Muscle layer of duodenum (tissue), 2 donors: ENCODE results near the gene QRSL1.
"Not testable (repeated sequence)": the region's sequence is repeated elsewhere in the genome, so short reads cannot be mapped to it uniquely, and the experiment has no call there.

Experiments used
- H3K27ac ChIP-seq: one replicate; pipeline ENCODE4 v1.7.0; 2013; ENCODE audit warnings: mild to moderate bottlenecking, low read length
- H3K27me3 ChIP-seq: one replicate; pipeline ENCODE4 v1.7.0; 2013; ENCODE audit warnings: low read depth, mild to moderate bottlenecking, control low read depth, low read length
- H3K36me3 ChIP-seq, 2 donors: one replicate each; pipeline ENCODE4 v1.7.0; 2013; ENCODE audit warnings: low read length in 2 of 2, control low read depth in 1 of 2, mild to moderate bottlenecking in 1 of 2; ENCODE audit not compliant: insufficient read depth in 2 of 2, control insufficient read depth in 1 of 2
- H3K4me1 ChIP-seq, 2 donors: one replicate each; pipeline ENCODE4 v1.7.0; 2013; ENCODE audit warnings: low read length in 2 of 2, mild to moderate bottlenecking in 2 of 2, control low read depth in 1 of 2, moderate library complexity in 1 of 2; ENCODE audit not compliant: insufficient read depth in 2 of 2, control insufficient read depth in 1 of 2
- H3K4me3 ChIP-seq, 2 donors: one replicate each; pipeline ENCODE4 v1.7.0; 2013; ENCODE audit warnings: low read length in 2 of 2, low read depth in 1 of 2, mild to moderate bottlenecking in 1 of 2
- H3K9me3 ChIP-seq, 2 donors: one replicate each; pipeline ENCODE4 v1.7.0; 2013; ENCODE audit warnings: low read length in 2 of 2, control low read depth in 1 of 2, mild to moderate bottlenecking in 1 of 2; ENCODE audit not compliant: control insufficient read depth in 1 of 2
- donor health status: healthy.

Gene QRSL1

GRCh38 chr6:106626485-106626884, 2.9 kb upstream of the QRSL1 start:
- no peaks in the 10 kb centered on the region for H3K27me3 ChIP-seq
- H3K36me3 ChIP-seq = peaks cover 0 to 8% of the 10 kb centered on the region in 2 donors
- H3K9me3 ChIP-seq = no peaks in the 10 kb centered on the region
- no peak overlapping the region for H3K27ac ChIP-seq
- peaks cover 12 to 19% of the 10 kb centered on the region in 2 donors for H3K4me1 ChIP-seq
- H3K4me3 ChIP-seq = no peak overlapping the region

- peaks cover 12 to 19% of the 10 kb centered on the region in 2 donors for H3K4me1 ChIP-seq
- not testable (repeated sequence) for H3K27ac ChIP-seq, H3K4me3 ChIP-seq, H3K27me3 ChIP-seq, H3K9me3 ChIP-seq, H3K36me3 ChIP-seq
These were observed 1.6 kb upstream of the QRSL1 start for GRCh38 chr6:106627760-106628159.

GRCh38 chr6:106628658-106629102, 698 bp upstream of the QRSL1 start:
- Histone ChIP-seq H3K4me1 (peaks cover 12 to 19% of the 10 kb centered on the region in 2 donors), H3K4me3 (peak overlapping the region; percentile 98 to 99), H3K27ac (peak overlapping the region; percentile 92), H3K9me3 (no peaks in the 10 kb centered on the region), H3K36me3 (no peaks in the 10 kb centered on the region), H3K27me3 (no peaks in the 10 kb centered on the region)

GRCh38 chr6:106629859-106630163, 433 bp downstream of the QRSL1 start:
- no peaks in the 10 kb centered on the region for H3K9me3 ChIP-seq

GRCh38 chr6:106630366-106630765, 988 bp downstream of the QRSL1 start:
- Histone ChIP-seq H3K4me1 (peaks cover 12 to 19% of the 10 kb centered on the region in 2 donors), H3K27ac (peak overlapping the region; percentile 92)

More at GRCh38 chr6:106629859-106630163, 433 bp downstream of the QRSL1 start:
- Histone ChIP-seq H3K27ac (peak overlapping the region; percentile 92), H3K4me3 (peak overlapping the region; percentile 98 to 99), H3K36me3 (no peaks in the 10 kb centered on the region), H3K27me3 (no peaks in the 10 kb centered on the region), H3K4me1 (peaks cover 12 to 19% of the 10 kb centered on the region in 2 donors)

GRCh38 chr6:106631346-106631745, 2.0 kb downstream of the QRSL1 start:
- H3K27me3 ChIP-seq = no peaks in the 10 kb centered on the region
- no peak overlapping the region for H3K4me3 ChIP-seq
- no peaks in the 10 kb centered on the region for H3K9me3 ChIP-seq
- no peaks in the 10 kb centered on the region for H3K36me3 ChIP-seq
- H3K27ac ChIP-seq = no peak overlapping the region
- peaks cover 12 to 19% of the 10 kb centered on the region in 2 donors for H3K4me1 ChIP-seq

More at GRCh38 chr6:106630366-106630765, 988 bp downstream of the QRSL1 start:
- H3K4me3 ChIP-seq = peak overlapping the region; percentile 98 to 99
- H3K9me3 ChIP-seq = no peaks in the 10 kb centered on the region
- H3K36me3 ChIP-seq = no peaks in the 10 kb centered on the region
- no peaks in the 10 kb centered on the region for H3K27me3 ChIP-seq

- no peaks in the 10 kb centered on the region for H3K9me3 ChIP-seq
- H3K27ac ChIP-seq = no peak overlapping the region
- H3K4me3 ChIP-seq = no peak overlapping the region
- no peaks in the 10 kb centered on the region for H3K36me3 ChIP-seq
- peaks cover 7 to 14% of the 10 kb centered on the region in 2 donors for H3K4me1 ChIP-seq
- no peaks in the 10 kb centered on the region for H3K27me3 ChIP-seq
These were observed 5.2 kb downstream of the QRSL1 start for GRCh38 chr6:106634565-106634964.

GRCh38 chr6:106637051-106637716, 7.8 kb downstream of the QRSL1 start:
- H3K4me3 ChIP-seq = no peak overlapping the region
- H3K4me1 ChIP-seq = peaks cover 0 to 4% of the 10 kb centered on the region in 2 donors
- H3K27me3 ChIP-seq = no peaks in the 10 kb centered on the region
- H3K27ac ChIP-seq = no peak overlapping the region
- no peaks in the 10 kb centered on the region for H3K9me3 ChIP-seq
- peaks cover 0 to under 1% of the 10 kb centered on the region in 2 donors for H3K36me3 ChIP-seq

- Histone ChIP-seq H3K27ac (no peak overlapping the region), H3K4me1 (peaks cover 0 to 4% of the 10 kb centered on the region in 2 donors), H3K4me3 (no peak overlapping the region), H3K27me3 (no peaks in the 10 kb centered on the region), H3K36me3 (peaks cover under 1 to 7% of the 10 kb centered on the region in 2 donors), H3K9me3 (no peaks in the 10 kb centered on the region)
These were observed 8.5 kb downstream of the QRSL1 start for GRCh38 chr6:106637717-106638341.

- no peak overlapping the region for H3K27ac ChIP-seq
- peaks cover 0 to 4% of the 10 kb centered on the region in 2 donors for H3K4me1 ChIP-seq
- peaks cover 4 to 23% of the 10 kb centered on the region in 2 donors for H3K36me3 ChIP-seq
- H3K27me3 ChIP-seq = no peaks in the 10 kb centered on the region
- H3K4me3 ChIP-seq = no peak overlapping the region
- no peaks in the 10 kb centered on the region for H3K9me3 ChIP-seq
These were observed 10.4 kb downstream of the QRSL1 start for GRCh38 chr6:106639812-106640211.

- H3K27me3 ChIP-seq = no peaks in the 10 kb centered on the region
- H3K9me3 ChIP-seq = no peaks in the 10 kb centered on the region
- no peaks in the 10 kb centered on the region for H3K4me1 ChIP-seq
- H3K4me3 ChIP-seq = no peak overlapping the region
- H3K36me3 ChIP-seq = peaks cover 9 to 26% of the 10 kb centered on the region in 2 donors
- no peak overlapping the region for H3K27ac ChIP-seq
These were observed 13.1 kb downstream of the QRSL1 start for GRCh38 chr6:106642476-106642875.
